Measurements from ENCODE around the gene CCDC200. TPM values are rescaled to one million over a fixed set of nuclear protein-coding genes. Genes with fewer than 3 reads are reported as not detected.
"Not testable (repeated sequence)": the region's sequence is repeated elsewhere in the genome, so short reads cannot be mapped to it uniquely, and the experiment has no call there.

CCDC200 gene
- total and polyA plus RNA-seq, 5 donors from 2014 or later: not detected

DNA sequence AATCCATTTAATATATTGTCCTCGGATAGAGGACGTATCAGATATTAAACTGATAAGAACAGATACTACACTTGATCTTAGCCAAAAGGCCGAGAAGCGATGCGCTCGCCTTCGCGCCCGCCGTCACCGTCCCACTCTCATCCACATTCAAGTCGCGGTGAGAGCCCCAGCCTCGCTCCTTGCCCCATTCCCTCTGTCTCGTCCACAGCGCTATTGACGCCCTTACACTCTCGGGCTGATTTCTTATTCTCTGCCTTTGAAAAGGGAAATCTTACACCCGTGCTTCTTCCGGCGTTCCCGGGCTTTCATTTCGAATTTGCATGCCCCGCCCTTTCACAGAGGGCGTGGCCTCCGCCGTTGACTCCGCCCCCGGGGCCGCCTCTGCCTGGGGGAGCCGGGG is 5.5 kb upstream of the CCDC200 start, which contains the start of gene RNU2-1:
Gene RNU2-1 (minus strand): TSS at position 101 of the 400 bp plus-strand sequence.
- H3K27ac Mint-ChIP-seq; DNase-seq; H3K4me3 ChIP-seq (ENCODE audit: low read depth, low read length); H3K9me3 ChIP-seq (ENCODE audit: control insufficient read depth in 2 of 2, low read length in 2 of 2); H3K9me3 Mint-ChIP-seq; H3K27ac ChIP-seq (ENCODE audit: insufficient read depth, low read length, poor library complexity, severe bottlenecking); H3K27me3 Mint-ChIP-seq; ATAC-seq (ENCODE audit: low read depth in 2 of 2); H3K4me1 ChIP-seq (ENCODE audit: control insufficient read depth, insufficient read depth, low read length, poor library complexity, severe bottlenecking); H3K27me3 ChIP-seq (ENCODE audit: control insufficient read depth, insufficient read depth, low read length); H3K4me1 Mint-ChIP-seq; H3K36me3 Mint-ChIP-seq; H3K36me3 ChIP-seq (ENCODE audit: control insufficient read depth, insufficient read depth, low read length): not testable (repeated sequence)
- peak within 1 kb of the TSS in 1 of 4 donors; percentile 50 for H3K4me3 Mint-ChIP-seq

DNA sequence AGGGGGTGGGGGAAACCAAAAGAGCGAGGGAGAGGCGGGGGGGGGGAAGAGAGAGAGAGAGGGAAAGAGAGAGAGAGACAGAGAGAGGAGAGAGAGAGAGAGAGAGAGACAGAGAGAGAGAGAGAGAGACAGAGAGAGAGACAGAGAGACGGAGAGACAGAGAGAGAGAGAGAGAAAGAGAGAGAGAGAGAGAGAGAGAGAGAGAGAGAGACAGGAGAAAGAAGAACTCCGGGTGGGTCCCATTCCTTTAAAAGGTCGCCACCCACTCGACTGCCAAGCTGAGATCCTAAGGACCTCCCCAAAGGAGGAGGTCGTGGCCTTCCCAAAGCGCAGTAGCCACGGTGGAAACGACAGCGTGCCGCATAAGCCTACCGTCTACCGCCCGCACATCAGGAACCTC is 4.8 kb upstream of the CCDC200 start:
- H3K27me3 Mint-ChIP-seq; H3K9me3 Mint-ChIP-seq; ATAC-seq (ENCODE audit: low read depth in 2 of 2); H3K4me3 ChIP-seq (ENCODE audit: low read depth, low read length); H3K27ac Mint-ChIP-seq; H3K27ac ChIP-seq (ENCODE audit: insufficient read depth, low read length, poor library complexity, severe bottlenecking); H3K4me1 Mint-ChIP-seq; H3K27me3 ChIP-seq (ENCODE audit: control insufficient read depth, insufficient read depth, low read length); H3K9me3 ChIP-seq (ENCODE audit: control insufficient read depth in 2 of 2, low read length in 2 of 2); H3K36me3 Mint-ChIP-seq; H3K36me3 ChIP-seq (ENCODE audit: control insufficient read depth, insufficient read depth, low read length); DNase-seq; H3K4me1 ChIP-seq (ENCODE audit: control insufficient read depth, insufficient read depth, low read length, poor library complexity, severe bottlenecking): not testable (repeated sequence)
- peak overlapping the region in 1 of 4 donors; percentile 50 for H3K4me3 Mint-ChIP-seq

DNA sequence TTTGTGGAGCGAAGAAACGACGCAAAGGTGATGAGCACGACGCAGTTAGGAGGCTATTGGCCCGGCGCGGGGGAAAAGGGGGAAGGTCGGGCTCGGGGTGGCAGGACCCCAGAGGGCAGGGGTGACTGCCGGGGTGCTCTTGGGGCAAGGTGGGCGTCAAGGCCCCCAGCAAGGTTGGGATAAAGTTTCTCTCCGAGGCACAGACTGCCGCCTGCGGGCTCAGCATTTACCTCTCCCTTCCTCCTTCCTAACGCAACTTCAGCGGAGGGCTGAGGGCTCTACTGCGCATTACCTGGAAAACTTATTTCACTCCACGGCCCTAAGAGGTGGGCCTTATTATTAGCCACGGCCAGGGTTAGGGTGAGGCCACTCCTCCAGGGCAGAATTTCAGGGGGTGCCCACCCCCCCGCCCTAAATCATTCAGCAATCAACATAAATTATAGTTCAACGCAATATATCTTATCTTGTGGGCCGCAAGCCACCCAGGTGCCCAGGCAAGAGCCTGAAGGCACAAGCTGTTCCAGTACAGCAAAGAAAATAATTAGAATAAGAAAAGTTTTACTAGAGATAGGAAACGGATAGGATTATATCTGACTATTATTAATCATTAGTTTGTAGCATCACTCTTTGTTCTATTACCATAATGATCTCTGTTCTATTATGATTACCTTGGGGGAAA is 3.7 kb upstream of the CCDC200 start:
- ATAC-seq (ENCODE audit: low read depth in 2 of 2); H3K9me3 Mint-ChIP-seq; H3K36me3 Mint-ChIP-seq; H3K36me3 ChIP-seq (ENCODE audit: control insufficient read depth, insufficient read depth, low read length); H3K4me3 ChIP-seq (ENCODE audit: low read depth, low read length); DNase-seq; H3K27me3 ChIP-seq (ENCODE audit: control insufficient read depth, insufficient read depth, low read length); H3K27ac ChIP-seq (ENCODE audit: insufficient read depth, low read length, poor library complexity, severe bottlenecking); H3K27me3 Mint-ChIP-seq; H3K9me3 ChIP-seq (ENCODE audit: control insufficient read depth in 2 of 2, low read length in 2 of 2); H3K4me1 Mint-ChIP-seq; H3K4me1 ChIP-seq (ENCODE audit: control insufficient read depth, insufficient read depth, low read length, poor library complexity, severe bottlenecking): not testable (repeated sequence)
- Mint-ChIP-seq H3K27ac (peak overlapping the region in 1 of 3 donors; percentile 5), H3K4me3 (peak overlapping the region in 3 of 4 donors; percentile 44 to 86 (median 81))

DNA sequence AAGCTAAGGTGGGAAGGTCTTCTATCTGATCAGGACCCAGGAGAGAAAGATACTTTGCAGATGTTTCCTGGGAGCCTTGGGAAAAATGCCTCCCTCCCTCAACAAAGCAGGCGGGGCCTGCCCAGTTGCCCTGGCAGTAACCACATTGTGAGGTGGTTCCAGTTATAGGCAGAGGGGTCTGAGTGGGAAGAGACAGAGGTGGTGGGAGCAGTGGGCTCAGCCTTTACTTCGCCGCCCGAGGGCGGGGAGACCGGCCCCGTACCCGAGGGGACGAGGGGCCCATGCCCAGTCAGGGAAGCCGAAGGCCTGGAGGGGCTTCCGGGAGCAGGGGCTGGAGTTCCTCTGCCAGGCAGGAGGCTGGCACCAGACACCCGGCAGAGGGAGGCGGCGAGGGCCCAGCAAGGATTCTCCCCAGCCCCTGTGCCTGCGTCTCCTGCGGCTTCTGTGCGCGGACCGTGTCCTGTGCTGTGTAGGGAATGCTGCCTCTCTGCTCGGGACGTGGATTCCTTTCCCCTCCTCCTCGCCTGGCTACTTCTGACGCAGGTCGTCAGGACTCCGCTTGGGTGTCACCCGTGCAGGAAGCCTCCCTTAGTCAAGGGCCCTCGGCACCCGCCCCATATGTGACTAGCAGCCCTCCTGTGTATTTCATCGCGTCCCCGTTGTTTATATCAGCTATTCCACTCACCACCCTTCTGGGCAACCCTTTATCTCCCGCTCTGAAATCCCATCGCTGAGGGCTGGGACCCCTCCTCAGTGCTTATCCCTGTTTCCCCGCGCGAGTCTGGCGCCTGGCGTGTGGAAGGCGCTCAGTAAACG is 3.0 kb upstream of the CCDC200 start:
- DNase-seq; H3K4me3 ChIP-seq (ENCODE audit: low read depth, low read length); H3K9me3 Mint-ChIP-seq; H3K36me3 ChIP-seq (ENCODE audit: control insufficient read depth, insufficient read depth, low read length); H3K4me1 Mint-ChIP-seq; H3K4me3 Mint-ChIP-seq; H3K9me3 ChIP-seq (ENCODE audit: control insufficient read depth in 2 of 2, low read length in 2 of 2); H3K4me1 ChIP-seq (ENCODE audit: control insufficient read depth, insufficient read depth, low read length, poor library complexity, severe bottlenecking); ATAC-seq (ENCODE audit: low read depth in 2 of 2); H3K27me3 ChIP-seq (ENCODE audit: control insufficient read depth, insufficient read depth, low read length); H3K27me3 Mint-ChIP-seq; H3K36me3 Mint-ChIP-seq; H3K27ac ChIP-seq (ENCODE audit: insufficient read depth, low read length, poor library complexity, severe bottlenecking); H3K27ac Mint-ChIP-seq: not testable (repeated sequence)

DNA sequence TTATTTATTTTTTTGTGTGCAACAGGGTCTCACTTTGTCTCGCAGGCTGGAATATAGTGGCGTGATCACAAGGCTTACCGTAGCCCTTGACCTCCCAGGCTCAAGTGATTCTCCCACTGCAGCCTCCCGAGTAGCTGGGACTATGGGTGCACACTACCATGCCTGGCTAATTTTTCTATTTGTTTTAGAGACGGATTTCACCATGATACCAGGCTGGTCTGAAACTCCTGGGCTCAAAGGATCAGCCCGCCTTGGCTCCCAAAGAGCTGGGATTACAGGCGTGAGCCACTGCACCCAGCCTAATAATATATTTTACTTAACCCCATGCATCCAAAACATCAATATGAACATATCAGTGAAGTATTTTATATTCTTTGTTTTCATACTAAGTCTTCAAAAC is 2.0 kb downstream of the CCDC200 start:
- H3K27ac Mint-ChIP-seq: no peak overlapping the region
- H3K36me3 Mint-ChIP-seq: peaks cover 7% of the 10 kb centered on the region
- DNase-seq (no peak), ATAC-seq (ENCODE audit: low read depth in 2 of 2) (no peak)
- no peaks in the 10 kb centered on the region for H3K9me3 ChIP-seq (ENCODE audit: control insufficient read depth in 2 of 2, low read length in 2 of 2)
- H3K4me3 Mint-ChIP-seq: no peak overlapping the region
- H3K27me3 Mint-ChIP-seq: no peaks in the 10 kb centered on the region
- no peaks in the 10 kb centered on the region for H3K36me3 ChIP-seq (ENCODE audit: control insufficient read depth, insufficient read depth, low read length)
- no peak overlapping the region for H3K4me3 ChIP-seq (ENCODE audit: low read depth, low read length)
- no peaks in the 10 kb centered on the region for H3K9me3 Mint-ChIP-seq
- no peak overlapping the region for H3K27ac ChIP-seq (ENCODE audit: insufficient read depth, low read length, poor library complexity, severe bottlenecking)
- peaks cover 0 to 2% (median 0%) of the 10 kb centered on the region in 4 donors for H3K4me1 Mint-ChIP-seq
- H3K27me3 ChIP-seq (ENCODE audit: control insufficient read depth, insufficient read depth, low read length): no peaks in the 10 kb centered on the region
- H3K4me1 ChIP-seq (ENCODE audit: control insufficient read depth, insufficient read depth, low read length, poor library complexity, severe bottlenecking): no peaks in the 10 kb centered on the region

DNA sequence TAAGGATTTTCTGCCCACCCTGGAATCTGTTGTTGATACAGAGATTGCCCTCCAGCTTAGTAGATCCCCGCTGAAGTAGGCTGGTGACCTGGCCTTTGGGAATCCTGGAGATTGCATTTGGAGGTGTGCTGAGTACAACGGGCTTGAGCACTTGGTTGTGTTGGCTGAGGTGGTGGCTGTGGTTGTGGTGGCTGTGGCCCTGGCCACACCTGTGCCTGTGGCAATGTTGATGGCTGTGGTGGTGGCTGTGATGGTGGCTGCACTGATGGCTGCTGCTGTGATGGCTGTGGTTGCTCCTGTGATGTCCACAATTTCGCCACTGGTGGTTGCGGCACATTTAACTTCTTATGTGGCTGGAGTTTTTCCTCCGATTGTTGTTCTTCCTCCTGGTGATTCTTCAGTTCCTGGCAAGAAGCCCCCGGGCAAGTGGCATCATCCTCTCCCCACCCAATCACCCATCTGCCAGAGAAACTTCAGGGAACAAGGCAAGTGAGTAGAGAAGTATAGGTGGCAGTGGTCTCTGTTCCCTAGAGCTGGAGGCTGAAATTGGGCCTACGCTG is 4.2 kb downstream of the CCDC200 start:
- H3K27ac Mint-ChIP-seq: no peak overlapping the region

DNA sequence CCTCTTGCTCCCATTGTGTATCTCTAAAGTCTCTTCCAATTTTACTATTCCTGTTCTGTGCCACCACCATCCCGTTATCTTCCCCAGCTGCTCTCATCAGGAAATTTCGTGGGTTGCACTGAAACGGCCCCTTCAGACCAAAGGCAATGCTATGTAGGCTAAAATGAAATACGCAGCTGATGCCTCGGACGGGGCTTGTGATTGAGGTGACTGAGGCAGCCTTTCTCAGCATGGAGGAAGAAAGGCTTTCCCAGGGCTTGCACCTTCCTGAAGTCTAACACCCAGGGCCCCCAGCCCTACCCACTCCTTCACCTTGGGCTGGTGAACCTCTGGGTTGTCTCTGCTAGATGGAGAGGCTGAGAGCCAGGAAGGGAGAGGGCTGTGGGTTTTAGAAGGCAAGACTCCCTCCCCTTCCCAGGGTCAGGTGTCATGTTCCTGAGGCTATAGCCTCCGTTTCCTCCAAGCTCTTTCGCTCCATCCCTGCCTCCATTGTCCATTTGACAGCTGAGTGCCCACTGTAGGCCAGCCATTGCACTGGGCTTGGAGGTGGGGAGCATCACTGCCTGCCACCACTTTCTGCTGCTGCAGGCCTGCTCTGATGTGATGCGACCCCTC is 7.8 kb downstream of the CCDC200 start:
- H3K36me3 ChIP-seq (ENCODE audit: control insufficient read depth, insufficient read depth, low read length): peaks cover 8% of the 10 kb centered on the region
- H3K27ac Mint-ChIP-seq: peak overlapping the region in 1 of 3 donors; percentile 4
- H3K27ac ChIP-seq (ENCODE audit: insufficient read depth, low read length, poor library complexity, severe bottlenecking): no peak overlapping the region
- no peak for ATAC-seq (ENCODE audit: low read depth in 2 of 2)
- no peaks in the 10 kb centered on the region for H3K4me1 ChIP-seq (ENCODE audit: control insufficient read depth, insufficient read depth, low read length, poor library complexity, severe bottlenecking)
- H3K4me3 Mint-ChIP-seq: no peak overlapping the region
- H3K4me3 ChIP-seq (ENCODE audit: low read depth, low read length): no peak overlapping the region
- no peaks in the 10 kb centered on the region for H3K27me3 ChIP-seq (ENCODE audit: control insufficient read depth, insufficient read depth, low read length)
- H3K27me3 Mint-ChIP-seq: no peaks in the 10 kb centered on the region
- peaks cover 0 to 21% (median 14%) of the 10 kb centered on the region in 4 donors for H3K4me1 Mint-ChIP-seq
- no peaks in the 10 kb centered on the region for H3K9me3 Mint-ChIP-seq
- no peak for DNase-seq
- H3K9me3 ChIP-seq (ENCODE audit: control insufficient read depth in 2 of 2, low read length in 2 of 2): no peaks in the 10 kb centered on the region
- peaks cover 32% of the 10 kb centered on the region for H3K36me3 Mint-ChIP-seq

More for the DNA sequence above, 4.2 kb downstream of the CCDC200 start:
- Histone ChIP-seq H3K4me1 (ENCODE audit: control insufficient read depth, insufficient read depth, low read length, poor library complexity, severe bottlenecking) (no peaks in the 10 kb centered on the region), H3K36me3 (ENCODE audit: control insufficient read depth, insufficient read depth, low read length) (no peaks in the 10 kb centered on the region), H3K27me3 (ENCODE audit: control insufficient read depth, insufficient read depth, low read length) (no peaks in the 10 kb centered on the region), H3K4me3 (ENCODE audit: low read depth, low read length) (no peak overlapping the region), H3K9me3 (ENCODE audit: control insufficient read depth in 2 of 2, low read length in 2 of 2) (no peaks in the 10 kb centered on the region), H3K27ac (ENCODE audit: insufficient read depth, low read length, poor library complexity, severe bottlenecking) (no peak overlapping the region)
- no peak overlapping the region for H3K4me3 Mint-ChIP-seq
- H3K9me3 Mint-ChIP-seq: no peaks in the 10 kb centered on the region
- peaks cover 11% of the 10 kb centered on the region for H3K36me3 Mint-ChIP-seq
- no peaks in the 10 kb centered on the region for H3K27me3 Mint-ChIP-seq
- H3K4me1 Mint-ChIP-seq: peaks cover 0 to 7% (median 2%) of the 10 kb centered on the region in 4 donors
- DNase-seq (no peak), ATAC-seq (ENCODE audit: low read depth in 2 of 2) (no peak)
